HepG2 (cell line): ENCODE results near the gene TWNK. TPM values are rescaled to one million over a fixed set of nuclear protein-coding genes. Genes with fewer than 3 reads are reported as not detected.

Experiments
- EZH2 ChIP-seq: conservative IDR thresholded peaks from 2 replicates; pipeline ENCODE4 v1.6.1; 2012; ENCODE audit warnings: mild to moderate bottlenecking, low read depth, low read length, moderate library complexity
- GLI4 ChIP-seq: sonication (generic); formaldehyde crosslinking; IDR thresholded peaks from 2 replicates; pipeline ENCODE4 v1.5.1; 2020; ENCODE audit warnings: missing genetic modification reagents, mild to moderate bottlenecking, moderate library complexity, borderline replicate concordance
- GPN1 ChIP-seq: sonication (generic); formaldehyde crosslinking; IDR thresholded peaks from 2 replicates; pipeline ENCODE4 v1.5.1; 2020; ENCODE audit warnings: missing genetic modification reagents, borderline replicate concordance
- HOXA5 ChIP-seq: sonication (generic); formaldehyde crosslinking; IDR thresholded peaks from 2 replicates; pipeline ENCODE4 v1.4.0; 2020; ENCODE audit warnings: missing genetic modification reagents
- JDP2 ChIP-seq: sonication (generic); formaldehyde crosslinking; IDR thresholded peaks from 2 replicates; pipeline ENCODE4 v1.8.1; 2022; ENCODE audit warnings: missing genetic modification reagents, borderline replicate concordance
- MYC ChIP-seq: sonication (generic); formaldehyde crosslinking; IDR thresholded peaks from 2 replicates; pipeline ENCODE4 v1.9.0; 2021; ENCODE audit warnings: missing genetic modification reagents, borderline replicate concordance
- MZF1 ChIP-seq: sonication (generic); formaldehyde crosslinking; IDR thresholded peaks from 2 replicates; pipeline ENCODE4 v1.8.1; 2023; ENCODE audit warnings: mild to moderate bottlenecking, missing genetic modification reagents, borderline replicate concordance
- PCBP1 ChIP-seq: fragments of 200-400 bp; formaldehyde crosslinking; IDR thresholded peaks from 2 replicates; pipeline ENCODE4 v1.6.1; 2017; ENCODE audit warnings: mild to moderate bottlenecking, low read depth, low read length, borderline replicate concordance
- RFXAP ChIP-seq: sonication (generic); formaldehyde crosslinking; IDR thresholded peaks from 2 replicates; pipeline ENCODE4 v1.4.0; 2020; ENCODE audit warnings: missing genetic modification reagents, borderline replicate concordance
- YY1 ChIP-seq: IDR thresholded peaks from 2 replicates; pipeline ENCODE4 v1.6.1; 2011; ENCODE audit warnings: low read length, low read depth, moderate library complexity, mild to moderate bottlenecking; ENCODE audit not compliant: insufficient read depth, insufficient replicate concordance
- ZNF251 ChIP-seq: sonication (generic); formaldehyde crosslinking; IDR thresholded peaks from 2 replicates; pipeline ENCODE4 v1.9.0; 2021; ENCODE audit warnings: mild to moderate bottlenecking, missing genetic modification reagents
- ZNF768 ChIP-seq: sonication (generic); formaldehyde crosslinking; IDR thresholded peaks from 2 replicates; pipeline ENCODE4 v1.4.0; 2020; ENCODE audit warnings: missing genetic modification reagents
- polyA plus RNA-seq, 8 experiments: library from polyadenylated mRNA; depleted of rRNA in 3 of 8; stranded (reverse) in 7 of 8; unstranded in 1 of 8; fragments of >200 nt; fragmentation: Illumina TruSeq in 4 of 8; extraction: Trizol in 4 of 8; gene quantifications; 2 replicates each; pipeline versions ENCODE4 v1.2.1 to v1.2.3, GENCODE V29; 2011 to 2016; ENCODE audit warnings: low read depth in 4 of 8, missing spikeins in 1 of 8, mixed read lengths in 1 of 8; ENCODE audit not compliant: insufficient read depth in 1 of 8
- total RNA-seq, 5 experiments: library from RNA; depleted of rRNA; stranded (reverse); fragments of >200 nt; fragmentation: Illumina TruSeq; extraction: Trizol; gene quantifications; 2 replicates each; pipeline ENCODE4 v1.2.3, GENCODE V29; 2016; ENCODE audit warnings: low read depth in 1 of 5
- TF ChIP-seq, protein P1 (sequence below): IDR thresholded peaks from 2 replicates; pipeline ENCODE4 v1.6.1; 2016; ENCODE audit warnings: missing genetic modification reagents, missing compliant biosample characterization
- TF ChIP-seq, protein P2 (sequence below): sonication (generic); formaldehyde crosslinking; IDR thresholded peaks from 2 replicates; pipeline ENCODE4 v1.8.0; 2022; ENCODE audit warnings: mild to moderate bottlenecking, missing genetic modification reagents; ENCODE audit not compliant: insufficient replicate concordance
- TF ChIP-seq, protein P3 (sequence below): sonication (generic); formaldehyde crosslinking; IDR thresholded peaks from 2 replicates; pipeline ENCODE4 v1.5.1; 2020; ENCODE audit warnings: mild to moderate bottlenecking, missing genetic modification reagents, borderline replicate concordance
- TF ChIP-seq, protein P4 (sequence below): sonication (generic); formaldehyde crosslinking; IDR thresholded peaks from 2 replicates; pipeline ENCODE4 v1.8.0; 2022; ENCODE audit warnings: mild to moderate bottlenecking, missing genetic modification reagents, moderate library complexity
- TF ChIP-seq, protein P5 (sequence below): sonication (generic); formaldehyde crosslinking; IDR thresholded peaks from 2 replicates; pipeline ENCODE4 v1.8.1; 2023; ENCODE audit warnings: mild to moderate bottlenecking, missing genetic modification reagents, borderline replicate concordance
- TF ChIP-seq, protein P6 (sequence below): sonication (generic); formaldehyde crosslinking; IDR thresholded peaks from 2 replicates; pipeline ENCODE4 v1.5.0; 2020; ENCODE audit warnings: mild to moderate bottlenecking, low read depth, missing genetic modification reagents, borderline replicate concordance
- TF ChIP-seq, protein P7 (sequence below): sonication (generic); formaldehyde crosslinking; IDR thresholded peaks from 2 replicates; pipeline ENCODE4 v1.4.0; 2020; ENCODE audit warnings: missing genetic modification reagents
- TF ChIP-seq, protein P8 (sequence below): sonication (generic); formaldehyde crosslinking; IDR thresholded peaks from 2 replicates; pipeline ENCODE4 v1.8.0; 2022; ENCODE audit warnings: mild to moderate bottlenecking, missing genetic modification reagents, moderate library complexity

Gene TWNK
- total and polyA plus RNA-seq, 2 of the 13 experiments (the other 11 are each of a cell fraction or from before 2014, with no cell fraction given) = 10.7 to 16.5 TPM

DNA sequence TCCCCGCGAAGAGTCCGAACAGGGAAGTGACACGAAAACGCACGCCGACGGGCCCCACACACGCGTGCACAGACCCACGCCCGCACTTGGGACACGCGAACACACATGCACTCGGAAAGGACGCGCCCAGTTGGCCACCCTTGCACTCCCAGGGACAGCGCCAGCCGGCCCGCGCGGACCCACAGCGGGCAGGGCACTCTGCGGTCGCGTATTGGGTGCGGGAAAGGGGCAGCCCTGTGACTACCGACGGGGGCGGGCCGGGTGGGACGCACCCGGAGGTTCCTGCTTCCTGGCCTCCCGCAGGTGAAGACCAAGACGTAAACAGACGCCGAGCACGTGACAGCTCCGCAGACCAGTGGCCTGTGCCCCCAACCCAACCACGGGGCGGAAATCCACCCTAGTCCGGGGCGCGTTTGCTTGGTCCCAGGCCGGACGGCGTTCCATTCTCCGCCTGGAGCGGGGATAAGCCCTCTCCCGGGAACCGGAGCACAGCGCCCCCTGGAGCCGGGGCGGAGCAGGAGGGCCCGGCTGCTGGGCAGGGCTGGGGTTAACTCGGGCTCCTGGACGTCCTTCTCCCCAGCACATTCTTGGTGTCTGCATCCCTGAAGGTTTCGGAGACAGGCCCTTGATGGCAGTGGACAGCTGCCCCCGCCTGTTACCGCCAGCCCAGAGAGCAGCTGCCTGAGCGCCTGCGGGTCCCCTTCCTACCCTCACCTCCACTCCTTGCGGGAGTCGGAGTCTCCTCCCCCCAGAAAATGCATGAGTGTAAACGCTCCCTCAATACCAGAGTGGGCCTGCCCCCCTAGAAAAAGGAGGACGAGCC lies 10.2 kb downstream of the TWNK start (continued):
- TF ChIP-seq EZH2 (no peak), MYC (CRISPR knock-in tag) (peak; percentile 83), MZF1 (CRISPR knock-in tag) (no peak), ZNF768 (CRISPR knock-in tag) (peak; percentile 35; the same call in 1 of the 2 replicates), ZNF251 (no peak), HOXA5 (CRISPR knock-in tag) (no peak), PCBP1 (0 out of 2 replicates have a peak, but pooled peaks have one; percentile 58), JDP2 (CRISPR knock-in tag) (no peak), GLI4 (CRISPR knock-in tag) (no peak), GPN1 (CRISPR knock-in tag) (no peak), YY1 (no peak), RFXAP (CRISPR knock-in tag) (0 out of 2 replicates have a peak, but pooled peaks have one; percentile 24)
- TF ChIP-seq, protein P1, sequence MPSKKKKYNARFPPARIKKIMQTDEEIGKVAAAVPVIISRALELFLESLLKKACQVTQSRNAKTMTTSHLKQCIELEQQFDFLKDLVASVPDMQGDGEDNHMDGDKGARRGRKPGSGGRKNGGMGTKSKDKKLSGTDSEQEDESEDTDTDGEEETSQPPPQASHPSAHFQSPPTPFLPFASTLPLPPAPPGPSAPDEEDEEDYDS = peak; percentile 20
- TF ChIP-seq, protein P2, sequence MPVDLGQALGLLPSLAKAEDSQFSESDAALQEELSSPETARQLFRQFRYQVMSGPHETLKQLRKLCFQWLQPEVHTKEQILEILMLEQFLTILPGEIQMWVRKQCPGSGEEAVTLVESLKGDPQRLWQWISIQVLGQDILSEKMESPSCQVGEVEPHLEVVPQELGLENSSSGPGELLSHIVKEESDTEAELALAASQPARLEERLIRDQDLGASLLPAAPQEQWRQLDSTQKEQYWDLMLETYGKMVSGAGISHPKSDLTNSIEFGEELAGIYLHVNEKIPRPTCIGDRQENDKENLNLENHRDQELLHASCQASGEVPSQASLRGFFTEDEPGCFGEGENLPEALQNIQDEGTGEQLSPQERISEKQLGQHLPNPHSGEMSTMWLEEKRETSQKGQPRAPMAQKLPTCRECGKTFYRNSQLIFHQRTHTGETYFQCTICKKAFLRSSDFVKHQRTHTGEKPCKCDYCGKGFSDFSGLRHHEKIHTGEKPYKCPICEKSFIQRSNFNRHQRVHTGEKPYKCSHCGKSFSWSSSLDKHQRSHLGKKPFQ (CRISPR knock-in tag) = peak; percentile 52
- TF ChIP-seq, protein P3, sequence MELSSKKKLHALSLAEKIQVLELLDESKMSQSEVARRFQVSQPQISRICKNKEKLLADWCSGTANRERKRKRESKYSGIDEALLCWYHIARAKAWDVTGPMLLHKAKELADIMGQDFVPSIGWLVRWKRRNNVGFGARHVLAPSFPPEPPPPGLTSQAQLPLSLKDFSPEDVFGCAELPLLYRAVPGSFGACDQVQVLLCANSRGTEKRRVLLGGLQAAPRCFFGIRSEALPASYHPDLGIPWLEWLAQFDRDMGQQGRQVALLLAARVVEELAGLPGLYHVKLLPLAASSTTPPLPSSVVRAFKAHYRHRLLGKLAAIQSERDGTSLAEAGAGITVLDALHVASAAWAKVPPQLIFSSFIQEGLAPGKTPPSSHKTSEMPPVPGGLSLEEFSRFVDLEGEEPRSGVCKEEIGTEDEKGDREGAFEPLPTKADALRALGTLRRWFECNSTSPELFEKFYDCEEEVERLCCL = no peak; the same call in 1 of the 2 replicates
- TF ChIP-seq, protein P4, sequence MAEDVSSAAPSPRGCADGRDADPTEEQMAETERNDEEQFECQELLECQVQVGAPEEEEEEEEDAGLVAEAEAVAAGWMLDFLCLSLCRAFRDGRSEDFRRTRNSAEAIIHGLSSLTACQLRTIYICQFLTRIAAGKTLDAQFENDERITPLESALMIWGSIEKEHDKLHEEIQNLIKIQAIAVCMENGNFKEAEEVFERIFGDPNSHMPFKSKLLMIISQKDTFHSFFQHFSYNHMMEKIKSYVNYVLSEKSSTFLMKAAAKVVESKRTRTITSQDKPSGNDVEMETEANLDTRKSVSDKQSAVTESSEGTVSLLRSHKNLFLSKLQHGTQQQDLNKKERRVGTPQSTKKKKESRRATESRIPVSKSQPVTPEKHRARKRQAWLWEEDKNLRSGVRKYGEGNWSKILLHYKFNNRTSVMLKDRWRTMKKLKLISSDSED (CRISPR knock-in tag) = no peak
- TF ChIP-seq, protein P5, sequence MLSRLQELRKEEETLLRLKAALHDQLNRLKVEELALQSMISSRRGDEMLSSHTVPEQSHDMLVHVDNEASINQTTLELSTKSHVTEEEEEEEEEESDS = no peak
- TF ChIP-seq, protein P6, sequence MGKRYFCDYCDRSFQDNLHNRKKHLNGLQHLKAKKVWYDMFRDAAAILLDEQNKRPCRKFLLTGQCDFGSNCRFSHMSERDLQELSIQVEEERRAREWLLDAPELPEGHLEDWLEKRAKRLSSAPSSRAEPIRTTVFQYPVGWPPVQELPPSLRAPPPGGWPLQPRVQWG (CRISPR knock-in tag) = no peak
- TF ChIP-seq, protein P7, sequence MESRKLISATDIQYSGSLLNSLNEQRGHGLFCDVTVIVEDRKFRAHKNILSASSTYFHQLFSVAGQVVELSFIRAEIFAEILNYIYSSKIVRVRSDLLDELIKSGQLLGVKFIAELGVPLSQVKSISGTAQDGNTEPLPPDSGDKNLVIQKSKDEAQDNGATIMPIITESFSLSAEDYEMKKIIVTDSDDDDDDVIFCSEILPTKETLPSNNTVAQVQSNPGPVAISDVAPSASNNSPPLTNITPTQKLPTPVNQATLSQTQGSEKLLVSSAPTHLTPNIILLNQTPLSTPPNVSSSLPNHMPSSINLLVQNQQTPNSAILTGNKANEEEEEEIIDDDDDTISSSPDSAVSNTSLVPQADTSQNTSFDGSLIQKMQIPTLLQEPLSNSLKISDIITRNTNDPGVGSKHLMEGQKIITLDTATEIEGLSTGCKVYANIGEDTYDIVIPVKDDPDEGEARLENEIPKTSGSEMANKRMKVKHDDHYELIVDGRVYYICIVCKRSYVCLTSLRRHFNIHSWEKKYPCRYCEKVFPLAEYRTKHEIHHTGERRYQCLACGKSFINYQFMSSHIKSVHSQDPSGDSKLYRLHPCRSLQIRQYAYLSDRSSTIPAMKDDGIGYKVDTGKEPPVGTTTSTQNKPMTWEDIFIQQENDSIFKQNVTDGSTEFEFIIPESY (CRISPR knock-in tag) = no peak; the same call in 1 of the 2 replicates
- TF ChIP-seq, protein P8, sequence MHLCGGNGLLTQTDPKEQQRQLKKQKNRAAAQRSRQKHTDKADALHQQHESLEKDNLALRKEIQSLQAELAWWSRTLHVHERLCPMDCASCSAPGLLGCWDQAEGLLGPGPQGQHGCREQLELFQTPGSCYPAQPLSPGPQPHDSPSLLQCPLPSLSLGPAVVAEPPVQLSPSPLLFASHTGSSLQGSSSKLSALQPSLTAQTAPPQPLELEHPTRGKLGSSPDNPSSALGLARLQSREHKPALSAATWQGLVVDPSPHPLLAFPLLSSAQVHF (CRISPR knock-in tag) = no peak
